SK-N-SH treated with all-trans-retinoic acid at 6 μM for 48 hours (cell line): ENCODE data around the gene ADPRHL1.

Source experiments
- ATAC-seq: fragments of 200-7000 bp; cut with Tn5 transposase; 3 replicates; pipeline ENCODE4 v1.9.1; 2020; ENCODE audit warnings: mild to moderate bottlenecking, moderate library complexity
- ARNTL ChIP-seq: fragments of 450-650 bp; formaldehyde crosslinking; IDR thresholded peaks from 2 replicates; pipeline ENCODE4 v1.5.0; 2020; ENCODE audit warnings: low read depth, mild to moderate bottlenecking, moderate library complexity, borderline replicate concordance
- BACH2 ChIP-seq: fragments of 250-450 bp; sonication (Bioruptor Pico); IDR thresholded peaks from 2 replicates; pipeline ENCODE4 v1.9.0; 2021; ENCODE audit warnings: mild to moderate bottlenecking, borderline replicate concordance
- CREB5 ChIP-seq: fragments of 250-450 bp; sonication (Bioruptor Pico); IDR thresholded peaks from 2 replicates; pipeline ENCODE4 v1.5.1; 2020; ENCODE audit warnings: low read depth, mild to moderate bottlenecking, moderate library complexity
- CSDC2 ChIP-seq: fragments of 250-450 bp; sonication (Bioruptor Pico); IDR thresholded peaks from 2 replicates; pipeline ENCODE4 v1.5.0; 2020; ENCODE audit warnings: mild to moderate bottlenecking, moderate library complexity
- ESRRG ChIP-seq: fragments of 250-450 bp; sonication (Bioruptor Pico); IDR thresholded peaks from 2 replicates; pipeline ENCODE4 v1.6.1; 2021; ENCODE audit warnings: mild to moderate bottlenecking
- GLIS3 ChIP-seq: fragments of 250-450 bp; sonication (Bioruptor Pico); IDR thresholded peaks from 2 replicates; pipeline ENCODE4 v1.5.0; 2020; ENCODE audit warnings: mild to moderate bottlenecking, moderate library complexity
- ISL1 ChIP-seq: fragments of 250-450 bp; sonication (Bioruptor Pico); IDR thresholded peaks from 2 replicates; pipeline ENCODE4 v2.1.2; 2022; ENCODE audit warnings: mild to moderate bottlenecking, moderate library complexity
- OSR1 ChIP-seq: fragments of 250-450 bp; sonication (Bioruptor Pico); IDR thresholded peaks from 2 replicates; pipeline ENCODE4 v1.8.0; 2022; ENCODE audit warnings: moderate library complexity, mild to moderate bottlenecking, inconsistent platforms
- PATZ1 ChIP-seq: fragments of 250-450 bp; sonication (Bioruptor Pico); IDR thresholded peaks from 2 replicates; pipeline ENCODE4 v1.8.0; 2020; ENCODE audit warnings: mild to moderate bottlenecking, moderate library complexity, borderline replicate concordance
- RARB ChIP-seq: fragments of 250-450 bp; sonication (Bioruptor Pico); IDR thresholded peaks from 2 replicates; pipeline ENCODE4 v1.8.0; 2021; ENCODE audit warnings: mild to moderate bottlenecking, moderate library complexity
- SNAI2 ChIP-seq: fragments of 250-450 bp; sonication (Bioruptor Pico); IDR thresholded peaks from 2 replicates; pipeline ENCODE4 v1.5.0; 2020; ENCODE audit warnings: mild to moderate bottlenecking, moderate library complexity
- TCF4 ChIP-seq: fragments of 250-450 bp; sonication (Bioruptor Pico); IDR thresholded peaks from 2 replicates; pipeline ENCODE4 v1.8.0; 2021; ENCODE audit warnings: mild to moderate bottlenecking, moderate library complexity, borderline replicate concordance
- TOX ChIP-seq: fragments of 250-450 bp; sonication (Bioruptor Pico); IDR thresholded peaks from 2 replicates; pipeline ENCODE4 v1.8.0; 2021; ENCODE audit warnings: mild to moderate bottlenecking, moderate library complexity, borderline replicate concordance
- TSHZ2 ChIP-seq: fragments of 250-450 bp; sonication (Bioruptor Pico); IDR thresholded peaks from 2 replicates; pipeline ENCODE4 v1.5.0; 2020; ENCODE audit warnings: mild to moderate bottlenecking, moderate library complexity
- ZC3H10 ChIP-seq: fragments of 250-450 bp; sonication (Bioruptor Pico); IDR thresholded peaks from 2 replicates; pipeline ENCODE4 v1.5.1; 2021; ENCODE audit warnings: mild to moderate bottlenecking, moderate library complexity
- ZFP3 ChIP-seq: fragments of 250-450 bp; sonication (Bioruptor Pico); IDR thresholded peaks from 2 replicates; pipeline ENCODE4 v1.5.0; 2020; ENCODE audit warnings: mild to moderate bottlenecking, moderate library complexity
- ZFP30 ChIP-seq: fragments of 450-650 bp; formaldehyde crosslinking; IDR thresholded peaks from 2 replicates; pipeline ENCODE4 v1.5.0; 2022; ENCODE audit warnings: mild to moderate bottlenecking, moderate library complexity
- ZNF565 ChIP-seq: fragments of 450-650 bp; formaldehyde crosslinking; conservative IDR thresholded peaks from 2 replicates; pipeline ENCODE4 v1.5.0; 2020; ENCODE audit warnings: low read depth, mild to moderate bottlenecking, moderate library complexity
- ZNF70 ChIP-seq: fragments of 450-650 bp; formaldehyde crosslinking; IDR thresholded peaks from 2 replicates; pipeline ENCODE4 v1.5.0; 2020; ENCODE audit warnings: mild to moderate bottlenecking, moderate library complexity
- ZNF8 ChIP-seq: fragments of 450-650 bp; formaldehyde crosslinking; IDR thresholded peaks from 2 replicates; pipeline ENCODE4 v1.5.0; 2020; ENCODE audit warnings: mild to moderate bottlenecking, moderate library complexity
- TF ChIP-seq, protein P1 (sequence below): fragments of 250-450 bp; sonication (Bioruptor Pico); IDR thresholded peaks from 2 replicates; pipeline ENCODE4 v1.5.1; 2021; ENCODE audit warnings: mild to moderate bottlenecking, moderate library complexity

ADPRHL1 gene

DNA sequence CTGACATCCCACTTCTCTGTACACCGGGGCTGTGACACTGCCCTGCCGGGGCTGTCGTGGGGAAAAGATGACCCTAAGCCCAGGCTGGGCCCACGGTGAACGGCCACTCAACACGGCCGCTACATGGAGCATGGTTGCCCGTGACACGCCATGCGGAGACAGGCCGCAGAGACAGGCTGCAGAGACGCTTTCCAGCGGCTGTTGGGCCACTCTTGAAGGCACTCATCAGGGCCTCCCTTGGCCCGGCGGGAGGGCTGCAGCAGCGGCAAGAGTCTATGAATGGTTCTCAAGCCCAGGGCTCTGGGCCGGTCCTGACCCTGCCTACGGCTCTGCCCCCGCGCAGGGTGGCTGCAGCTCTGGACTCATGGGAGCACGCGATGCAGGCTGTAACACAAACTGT is 22.1 kb downstream of the ADPRHL1 start:
- ATAC-seq, result no peak
- no peak for TF ChIP-seq ZNF565 (CRISPR knock-in tag)
- no peak for TF ChIP-seq ISL1
- no peak for TF ChIP-seq ZNF70 (CRISPR knock-in tag)
- TF ChIP-seq TCF4 (CRISPR knock-in tag), result no peak
- TF ChIP-seq BACH2 (CRISPR knock-in tag), result no peak
- no peak for TF ChIP-seq ARNTL (CRISPR knock-in tag)
- no peak for TF ChIP-seq ZFP3 (CRISPR knock-in tag)
- TF ChIP-seq, all 23 proteins: peak for 0

DNA sequence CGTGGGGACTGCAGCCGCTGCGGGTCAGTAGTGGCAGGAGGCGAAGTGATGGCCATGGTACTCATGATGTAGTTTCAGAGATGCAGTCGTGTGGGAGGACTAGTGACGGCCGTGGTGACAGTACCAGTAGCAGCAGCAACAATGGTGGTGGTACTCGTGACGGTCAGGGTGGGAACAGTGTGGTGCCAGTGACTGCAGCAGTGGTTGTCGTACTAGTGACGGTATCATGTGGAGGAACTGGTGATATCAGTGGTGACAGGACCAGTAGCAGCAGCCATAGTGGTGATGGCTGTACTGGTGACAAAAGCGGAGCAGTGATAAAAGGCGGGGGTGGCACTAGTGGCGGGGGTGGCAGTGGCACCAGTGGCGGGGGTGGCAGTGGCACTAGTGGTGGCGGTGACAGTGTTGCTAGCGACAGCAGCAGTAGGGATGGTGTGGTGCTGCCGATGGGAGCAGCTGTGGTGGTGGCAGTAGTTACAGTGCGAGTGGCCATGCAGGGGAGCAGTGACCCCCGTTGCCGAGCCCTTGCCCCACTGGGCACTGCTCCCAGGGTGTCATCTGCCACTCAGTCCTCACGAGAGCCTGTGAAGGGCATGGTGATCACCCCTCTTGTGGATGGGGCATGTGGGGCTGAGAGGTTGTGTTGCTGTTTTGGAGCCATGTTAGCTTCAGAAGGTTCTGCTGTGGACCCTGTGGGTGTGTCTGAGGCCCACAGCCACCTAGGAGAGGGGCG is 22.7 kb downstream of the ADPRHL1 start:
- TF ChIP-seq PATZ1 (CRISPR knock-in tag), result no peak
- TF ChIP-seq ZFP30, result no peak
- no peak for TF ChIP-seq BACH2 (CRISPR knock-in tag)
- no peak for TF ChIP-seq TOX (CRISPR knock-in tag)
- TF ChIP-seq OSR1 (CRISPR knock-in tag), result no peak
- TF ChIP-seq, protein P1, sequence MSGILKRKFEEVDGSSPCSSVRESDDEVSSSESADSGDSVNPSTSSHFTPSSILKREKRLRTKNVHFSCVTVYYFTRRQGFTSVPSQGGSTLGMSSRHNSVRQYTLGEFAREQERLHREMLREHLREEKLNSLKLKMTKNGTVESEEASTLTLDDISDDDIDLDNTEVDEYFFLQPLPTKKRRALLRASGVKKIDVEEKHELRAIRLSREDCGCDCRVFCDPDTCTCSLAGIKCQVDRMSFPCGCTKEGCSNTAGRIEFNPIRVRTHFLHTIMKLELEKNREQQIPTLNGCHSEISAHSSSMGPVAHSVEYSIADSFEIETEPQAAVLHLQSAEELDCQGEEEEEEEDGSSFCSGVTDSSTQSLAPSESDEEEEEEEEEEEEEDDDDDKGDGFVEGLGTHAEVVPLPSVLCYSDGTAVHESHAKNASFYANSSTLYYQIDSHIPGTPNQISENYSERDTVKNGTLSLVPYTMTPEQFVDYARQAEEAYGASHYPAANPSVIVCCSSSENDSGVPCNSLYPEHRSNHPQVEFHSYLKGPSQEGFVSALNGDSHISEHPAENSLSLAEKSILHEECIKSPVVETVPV, result no peak
- TF ChIP-seq CREB5 (CRISPR knock-in tag), result no peak
- no peak for TF ChIP-seq ESRRG (CRISPR knock-in tag)
- TF ChIP-seq, all 23 proteins: peak for 0
- ATAC-seq, result no peak

DNA sequence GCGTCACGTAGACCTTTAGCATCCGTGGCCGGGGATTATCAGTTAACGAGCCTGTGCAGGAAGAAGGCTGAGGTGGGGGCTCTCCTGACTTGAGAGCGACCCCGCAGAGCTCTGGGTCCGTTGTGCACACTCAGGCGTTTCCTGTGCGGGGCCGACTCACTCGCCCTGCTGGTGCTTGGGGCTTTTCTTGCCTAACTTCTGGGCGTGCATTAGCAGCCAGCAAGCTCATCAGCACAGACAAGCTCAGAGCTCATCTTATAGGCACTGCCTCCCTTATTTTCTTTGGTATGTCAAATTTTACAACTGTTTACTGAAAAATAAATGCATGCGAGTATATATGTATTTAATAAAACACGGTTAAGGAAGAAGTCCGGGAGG is 23.7 kb downstream of the ADPRHL1 start:
- no peak for TF ChIP-seq BACH2 (CRISPR knock-in tag)
- no peak for TF ChIP-seq ARNTL (CRISPR knock-in tag)
- TF ChIP-seq ZNF565 (CRISPR knock-in tag), result no peak
- TF ChIP-seq ZNF70 (CRISPR knock-in tag), result no peak
- TF ChIP-seq, protein P1, result no peak
- TF ChIP-seq ESRRG (CRISPR knock-in tag), result no peak
- TF ChIP-seq TCF4 (CRISPR knock-in tag), result no peak
- TF ChIP-seq CREB5 (CRISPR knock-in tag), result no peak
- no peak for TF ChIP-seq SNAI2 (CRISPR knock-in tag)
- no peak for TF ChIP-seq ZC3H10 (CRISPR knock-in tag)
- TF ChIP-seq PATZ1 (CRISPR knock-in tag), result no peak
- no peak for TF ChIP-seq RARB
- TF ChIP-seq ZFP3 (CRISPR knock-in tag), result no peak
- no peak for TF ChIP-seq CSDC2 (CRISPR knock-in tag)
- TF ChIP-seq ZNF8, result no peak
- no peak for TF ChIP-seq GLIS3 (CRISPR knock-in tag)
- no peak for TF ChIP-seq TSHZ2 (CRISPR knock-in tag)
- TF ChIP-seq TOX (CRISPR knock-in tag), result no peak
- ATAC-seq, result no peak
